ENCODE results near the gene CACNB4. TPM values are rescaled to one million over a fixed set of nuclear protein-coding genes. Genes with fewer than 3 reads are reported as not detected.

CACNB4 gene
- total RNA-seq, 1 experiment from 2014 or later = 0.22 TPM

GRCh38 chr2:152067823-152068222, 31.0 kb downstream of the CACNB4 start:
- Histone ChIP-seq H3K4me3 (ENCODE audit: low read length) (no peak overlapping the region), H3K27ac (ENCODE audit: low read length) (no peak overlapping the region), H3K9me3 (ENCODE audit: low read length) (no peaks in the 10 kb centered on the region), H3K27me3 (ENCODE audit: low read length) (no peaks in the 10 kb centered on the region), H3K4me1 (ENCODE audit: low read length) (peaks cover 12% of the 10 kb centered on the region), H3K4me2 (ENCODE audit: low read depth, low read length, poor library complexity, severe bottlenecking) (no peak overlapping the region), H3K9ac (ENCODE audit: low read length) (no peak overlapping the region), H3K36me3 (ENCODE audit: insufficient read depth, low read length) (no peaks in the 10 kb centered on the region), H3K79me2 (ENCODE audit: low read length) (no peaks in the 10 kb centered on the region), H2AFZ (ENCODE audit: low read length) (no peak overlapping the region), H3K9me2 (replicated peaks; ENCODE audit: insufficient read depth, low read length) (no peaks in the 10 kb centered on the region), H4K20me1 (ENCODE audit: insufficient read depth, low read depth, low read length) (no peaks in the 10 kb centered on the region)
- no peak for DNase-seq

GRCh38 chr2:152065945-152066344, 32.9 kb downstream of the CACNB4 start:
- Histone ChIP-seq H3K79me2 (ENCODE audit: low read length) (no peaks in the 10 kb centered on the region), H3K9me2 (replicated peaks; ENCODE audit: insufficient read depth, low read length) (no peaks in the 10 kb centered on the region), H3K4me2 (ENCODE audit: low read depth, low read length, poor library complexity, severe bottlenecking) (no peak overlapping the region), H3K4me1 (ENCODE audit: low read length) (peaks cover 4% of the 10 kb centered on the region), H3K4me3 (ENCODE audit: low read length) (no peak overlapping the region), H3K36me3 (ENCODE audit: insufficient read depth, low read length) (no peaks in the 10 kb centered on the region), H3K27me3 (ENCODE audit: low read length) (no peaks in the 10 kb centered on the region), H4K20me1 (ENCODE audit: insufficient read depth, low read depth, low read length) (no peaks in the 10 kb centered on the region), H2AFZ (ENCODE audit: low read length) (no peak overlapping the region), H3K9ac (ENCODE audit: low read length) (no peak overlapping the region), H3K27ac (ENCODE audit: low read length) (no peak overlapping the region), H3K9me3 (ENCODE audit: low read length) (no peaks in the 10 kb centered on the region)
- no peak for DNase-seq

- Histone ChIP-seq H3K27ac (ENCODE audit: low read length) (no peak overlapping the region), H2AFZ (ENCODE audit: low read length) (no peak overlapping the region), H3K79me2 (ENCODE audit: low read length) (no peaks in the 10 kb centered on the region), H4K20me1 (ENCODE audit: insufficient read depth, low read depth, low read length) (no peaks in the 10 kb centered on the region), H3K4me2 (ENCODE audit: low read depth, low read length, poor library complexity, severe bottlenecking) (no peak overlapping the region), H3K9me3 (ENCODE audit: low read length) (no peaks in the 10 kb centered on the region), H3K4me3 (ENCODE audit: low read length) (no peak overlapping the region), H3K36me3 (ENCODE audit: insufficient read depth, low read length) (no peaks in the 10 kb centered on the region), H3K9ac (ENCODE audit: low read length) (no peak overlapping the region), H3K9me2 (replicated peaks; ENCODE audit: insufficient read depth, low read length) (no peaks in the 10 kb centered on the region), H3K27me3 (ENCODE audit: low read length) (no peaks in the 10 kb centered on the region), H3K4me1 (ENCODE audit: low read length) (no peaks in the 10 kb centered on the region)
- no peak for DNase-seq
Measured at GRCh38 chr2:152064001-152064400, 34.8 kb downstream of the CACNB4 start.

- Histone ChIP-seq H3K27me3 (ENCODE audit: low read length) (no peaks in the 10 kb centered on the region), H2AFZ (ENCODE audit: low read length) (no peak overlapping the region), H3K4me3 (ENCODE audit: low read length) (no peak overlapping the region), H3K9me3 (ENCODE audit: low read length) (no peaks in the 10 kb centered on the region), H3K4me1 (ENCODE audit: low read length) (no peaks in the 10 kb centered on the region), H3K9ac (ENCODE audit: low read length) (no peak overlapping the region), H3K27ac (ENCODE audit: low read length) (no peak overlapping the region), H3K4me2 (ENCODE audit: low read depth, low read length, poor library complexity, severe bottlenecking) (no peak overlapping the region), H4K20me1 (ENCODE audit: insufficient read depth, low read depth, low read length) (no peaks in the 10 kb centered on the region), H3K9me2 (replicated peaks; ENCODE audit: insufficient read depth, low read length) (no peaks in the 10 kb centered on the region), H3K36me3 (ENCODE audit: insufficient read depth, low read length) (no peaks in the 10 kb centered on the region), H3K79me2 (ENCODE audit: low read length) (no peaks in the 10 kb centered on the region)
- no peak for DNase-seq
Measured at GRCh38 chr2:152063325-152063924, 35.4 kb downstream of the CACNB4 start.

DNA sequence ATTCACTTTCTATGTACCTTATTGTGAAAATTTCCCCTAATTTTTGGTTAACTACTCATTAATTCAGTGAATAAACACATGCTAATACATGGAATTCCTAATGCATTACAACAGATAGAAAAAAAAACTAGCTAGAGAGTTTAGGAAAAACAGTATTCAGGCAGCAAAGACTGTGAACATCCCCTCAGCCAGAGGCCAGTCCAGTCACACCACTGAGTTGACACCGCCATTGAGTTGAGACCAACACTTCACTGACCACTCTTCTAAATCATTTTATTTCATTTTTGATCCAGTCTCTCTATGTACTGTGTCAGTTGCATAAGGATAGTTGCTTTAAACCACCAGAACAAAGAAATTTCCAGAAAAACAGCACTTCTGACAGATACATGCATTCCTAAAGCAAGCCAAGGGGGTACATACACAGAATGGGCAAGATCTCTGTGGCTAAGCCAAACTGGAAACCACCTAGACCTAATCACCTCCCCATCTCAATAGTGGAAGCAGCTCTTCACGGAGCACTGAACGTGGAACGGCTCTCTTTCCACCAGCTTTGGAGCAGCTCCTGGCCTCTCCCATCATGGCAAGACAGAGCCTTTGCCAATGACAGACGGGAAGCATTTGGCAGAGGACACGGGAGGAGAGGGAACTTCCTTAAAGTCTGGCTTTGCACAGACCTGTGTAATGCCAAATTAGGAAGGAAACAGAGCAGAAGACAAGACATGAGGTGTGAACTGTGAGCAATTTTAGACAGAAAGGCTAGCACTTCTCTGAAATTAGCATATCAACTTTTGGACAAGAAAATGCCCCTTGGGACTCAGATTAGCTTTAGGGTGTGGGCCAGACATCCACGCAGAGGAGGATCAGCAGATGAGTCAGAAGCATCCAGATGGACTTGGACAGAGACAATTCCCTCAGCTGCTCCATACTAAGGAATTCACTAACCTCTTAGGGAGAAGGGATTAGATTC, 36.4 kb downstream of the CACNB4 start:
- no peak overlapping the region for H3K4me2 ChIP-seq (ENCODE audit: low read depth, low read length, poor library complexity, severe bottlenecking)
- no peaks in the 10 kb centered on the region for H4K20me1 ChIP-seq (ENCODE audit: insufficient read depth, low read depth, low read length)
- no peak for DNase-seq
- no peak overlapping the region for H3K9ac ChIP-seq (ENCODE audit: low read length)
- H3K4me1 ChIP-seq (ENCODE audit: low read length) = no peaks in the 10 kb centered on the region
- H3K36me3 ChIP-seq (ENCODE audit: insufficient read depth, low read length) = no peaks in the 10 kb centered on the region
- no peaks in the 10 kb centered on the region for H3K9me3 ChIP-seq (ENCODE audit: low read length)
- no peak overlapping the region for H3K4me3 ChIP-seq (ENCODE audit: low read length)
- H3K9me2 ChIP-seq (replicated peaks; ENCODE audit: insufficient read depth, low read length) = no peaks in the 10 kb centered on the region
- no peaks in the 10 kb centered on the region for H3K27me3 ChIP-seq (ENCODE audit: low read length)
- no peak overlapping the region for H2AFZ ChIP-seq (ENCODE audit: low read length)
- H3K79me2 ChIP-seq (ENCODE audit: low read length) = no peaks in the 10 kb centered on the region
- H3K27ac ChIP-seq (ENCODE audit: low read length) = no peak overlapping the region

DNA sequence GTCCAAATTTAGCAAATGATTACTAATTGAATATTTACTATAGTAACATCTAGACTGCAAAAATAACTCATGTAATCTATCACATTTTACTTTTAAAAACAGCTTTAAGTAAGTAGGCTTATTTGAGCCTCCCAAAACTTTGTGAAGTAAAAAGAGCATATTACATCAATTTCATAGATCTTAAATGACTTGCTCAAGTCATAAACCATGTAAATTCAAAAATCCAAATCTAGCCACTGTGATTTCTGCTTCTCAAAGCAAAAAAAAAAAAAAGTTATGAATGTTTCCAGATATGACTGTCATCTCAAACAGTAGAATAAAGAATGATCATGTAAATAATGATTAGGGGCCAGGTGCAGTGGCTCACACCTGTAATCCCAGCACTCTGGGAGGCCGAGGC, 37.5 kb downstream of the CACNB4 start:
- no peak for DNase-seq
- Histone ChIP-seq H3K4me2 (ENCODE audit: low read depth, low read length, poor library complexity, severe bottlenecking) (no peak overlapping the region), H3K9ac (ENCODE audit: low read length) (no peak overlapping the region), H3K79me2 (ENCODE audit: low read length) (no peaks in the 10 kb centered on the region), H3K27me3 (ENCODE audit: low read length) (no peaks in the 10 kb centered on the region), H3K4me1 (ENCODE audit: low read length) (no peaks in the 10 kb centered on the region), H3K4me3 (ENCODE audit: low read length) (no peak overlapping the region), H3K9me3 (ENCODE audit: low read length) (no peaks in the 10 kb centered on the region), H3K36me3 (ENCODE audit: insufficient read depth, low read length) (no peaks in the 10 kb centered on the region), H3K9me2 (replicated peaks; ENCODE audit: insufficient read depth, low read length) (no peaks in the 10 kb centered on the region), H3K27ac (ENCODE audit: low read length) (no peak overlapping the region), H4K20me1 (ENCODE audit: insufficient read depth, low read depth, low read length) (no peaks in the 10 kb centered on the region), H2AFZ (ENCODE audit: low read length) (no peak overlapping the region)

DNA sequence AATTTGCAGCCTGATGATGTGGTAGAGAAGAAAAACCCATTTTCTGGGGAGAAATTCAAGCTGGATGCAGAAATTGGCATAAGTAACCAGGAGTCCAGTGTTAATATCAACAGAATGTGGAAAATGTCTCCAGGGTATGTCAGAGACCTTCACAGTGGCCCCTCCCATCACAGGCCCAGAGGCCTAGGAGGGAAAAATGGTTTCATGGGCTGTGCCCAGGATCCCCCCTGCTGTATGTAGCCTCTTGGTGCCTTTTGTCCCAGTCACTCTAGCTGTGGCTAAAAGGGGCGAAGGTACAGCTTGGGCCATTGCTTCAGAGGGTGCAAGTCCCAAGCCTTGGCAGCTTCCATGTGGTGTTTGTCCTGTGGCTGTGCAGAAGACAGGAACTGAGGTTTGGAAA, 40.2 kb downstream of the CACNB4 start:
- no peaks in the 10 kb centered on the region for H3K36me3 ChIP-seq (ENCODE audit: insufficient read depth, low read length)

GRCh38 chr2:152056418-152056817, 42.4 kb downstream of the CACNB4 start:
- no peaks in the 10 kb centered on the region for H3K36me3 ChIP-seq (ENCODE audit: insufficient read depth, low read length)

More for the DNA sequence above, 40.2 kb downstream of the CACNB4 start:
- no peak overlapping the region for H3K27ac ChIP-seq (ENCODE audit: low read length)
- no peak overlapping the region for H3K9ac ChIP-seq (ENCODE audit: low read length)
- no peak overlapping the region for H3K4me2 ChIP-seq (ENCODE audit: low read depth, low read length, poor library complexity, severe bottlenecking)
- no peak for DNase-seq
- no peaks in the 10 kb centered on the region for H3K4me1 ChIP-seq (ENCODE audit: low read length)
- no peaks in the 10 kb centered on the region for H3K79me2 ChIP-seq (ENCODE audit: low read length)
- no peak overlapping the region for H3K4me3 ChIP-seq (ENCODE audit: low read length)
- no peak overlapping the region for H2AFZ ChIP-seq (ENCODE audit: low read length)
- H3K27me3 ChIP-seq (ENCODE audit: low read length) = no peaks in the 10 kb centered on the region
- no peaks in the 10 kb centered on the region for H3K9me2 ChIP-seq (replicated peaks; ENCODE audit: insufficient read depth, low read length)
- no peaks in the 10 kb centered on the region for H4K20me1 ChIP-seq (ENCODE audit: insufficient read depth, low read depth, low read length)
- no peaks in the 10 kb centered on the region for H3K9me3 ChIP-seq (ENCODE audit: low read length)

More at GRCh38 chr2:152056418-152056817, 42.4 kb downstream of the CACNB4 start:
- no peaks in the 10 kb centered on the region for H3K79me2 ChIP-seq (ENCODE audit: low read length)
- DNase-seq = no peak
- no peaks in the 10 kb centered on the region for H3K9me2 ChIP-seq (replicated peaks; ENCODE audit: insufficient read depth, low read length)
- H2AFZ ChIP-seq (ENCODE audit: low read length) = no peak overlapping the region
- no peak overlapping the region for H3K27ac ChIP-seq (ENCODE audit: low read length)
- H3K4me2 ChIP-seq (ENCODE audit: low read depth, low read length, poor library complexity, severe bottlenecking) = no peak overlapping the region
- H3K9ac ChIP-seq (ENCODE audit: low read length) = no peak overlapping the region
- H3K27me3 ChIP-seq (ENCODE audit: low read length) = no peaks in the 10 kb centered on the region
- H4K20me1 ChIP-seq (ENCODE audit: insufficient read depth, low read depth, low read length) = no peaks in the 10 kb centered on the region
- H3K4me3 ChIP-seq (ENCODE audit: low read length) = no peak overlapping the region
- H3K9me3 ChIP-seq (ENCODE audit: low read length) = no peaks in the 10 kb centered on the region
- no peaks in the 10 kb centered on the region for H3K4me1 ChIP-seq (ENCODE audit: low read length)
